Right lobe of liver (tissue), 4 donors: ENCODE measurements around the gene MOCOS.

ENCODE experiments used
- POLR2A ChIP-seq: fragments of 450-650 bp; IDR thresholded peaks from one replicate; pipeline ENCODE4 v1.6.1; 2017; ENCODE audit warnings: antibody characterized with exemption, mild to moderate bottlenecking
- TF ChIP-seq, protein P1 (sequence below), 4 donors: fragments of 200-600 bp in 3 of 4; fragments of 450-650 bp in 1 of 4; IDR thresholded peaks; one replicate each; pipeline versions ENCODE4 v1.5.1 to v1.8.0; 2016 to 2022; ENCODE audit warnings: antibody characterized with exemption in 4 of 4, mild to moderate bottlenecking in 2 of 4
- donor health status: DM: no; HTN: no; CAD: no.
- donor health status: DM: no; HTN: no; CAD: no.
- donor health status: DM: no; HTN: yes; CAD: no.

DNA sequence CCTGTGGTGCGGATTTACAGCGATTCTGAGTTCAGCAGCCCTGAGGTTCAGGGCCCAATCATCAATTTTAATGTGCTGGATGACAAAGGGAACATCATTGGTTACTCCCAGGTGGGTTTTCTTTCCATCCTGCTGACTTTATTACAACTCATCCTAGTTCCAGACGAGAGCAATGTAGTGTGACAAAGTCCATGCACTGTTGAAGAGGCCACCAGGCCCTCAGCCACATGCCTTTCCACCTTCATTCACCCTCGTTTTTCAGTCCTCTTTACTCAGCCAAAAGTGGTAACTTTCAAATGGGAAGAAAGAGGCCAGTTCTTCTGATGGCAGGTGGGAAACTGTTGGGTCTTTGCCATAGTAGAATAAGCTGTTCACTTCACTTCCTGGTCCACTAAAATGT lies 17.9 kb downstream of the MOCOS start:
- TF ChIP-seq, protein P1, sequence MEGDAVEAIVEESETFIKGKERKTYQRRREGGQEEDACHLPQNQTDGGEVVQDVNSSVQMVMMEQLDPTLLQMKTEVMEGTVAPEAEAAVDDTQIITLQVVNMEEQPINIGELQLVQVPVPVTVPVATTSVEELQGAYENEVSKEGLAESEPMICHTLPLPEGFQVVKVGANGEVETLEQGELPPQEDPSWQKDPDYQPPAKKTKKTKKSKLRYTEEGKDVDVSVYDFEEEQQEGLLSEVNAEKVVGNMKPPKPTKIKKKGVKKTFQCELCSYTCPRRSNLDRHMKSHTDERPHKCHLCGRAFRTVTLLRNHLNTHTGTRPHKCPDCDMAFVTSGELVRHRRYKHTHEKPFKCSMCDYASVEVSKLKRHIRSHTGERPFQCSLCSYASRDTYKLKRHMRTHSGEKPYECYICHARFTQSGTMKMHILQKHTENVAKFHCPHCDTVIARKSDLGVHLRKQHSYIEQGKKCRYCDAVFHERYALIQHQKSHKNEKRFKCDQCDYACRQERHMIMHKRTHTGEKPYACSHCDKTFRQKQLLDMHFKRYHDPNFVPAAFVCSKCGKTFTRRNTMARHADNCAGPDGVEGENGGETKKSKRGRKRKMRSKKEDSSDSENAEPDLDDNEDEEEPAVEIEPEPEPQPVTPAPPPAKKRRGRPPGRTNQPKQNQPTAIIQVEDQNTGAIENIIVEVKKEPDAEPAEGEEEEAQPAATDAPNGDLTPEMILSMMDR (IDR thresholded peaks at IDR 0.05): no peak
- TF ChIP-seq POLR2A: no peak
